ENCODE data around the gene SLC22A3.
"Not testable (repeated sequence)": the region's sequence is repeated elsewhere in the genome, so short reads cannot be mapped to it uniquely, and the experiment has no call there.

The SLC22A3 gene

DNA sequence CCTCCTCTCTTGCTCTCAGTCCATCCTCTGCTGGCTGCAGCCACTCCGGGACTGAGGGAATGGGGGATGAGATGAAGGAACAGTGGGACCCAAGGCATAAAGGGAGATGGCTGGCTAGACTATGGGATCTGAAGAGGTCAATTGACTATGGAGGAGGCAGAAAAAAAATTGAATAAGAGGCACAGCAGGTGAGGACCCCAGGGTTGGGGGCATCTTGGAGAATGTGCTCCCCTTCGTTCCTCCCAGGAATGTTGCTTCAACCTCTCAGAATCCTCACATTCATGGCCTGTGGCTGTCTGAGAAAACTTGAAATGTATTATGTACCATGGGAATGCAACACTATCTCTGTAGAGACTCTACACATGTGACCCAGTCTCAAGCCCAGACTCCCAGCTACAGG, 121.0 kb downstream of the SLC22A3 start:
- no peak overlapping the region for H3K27ac ChIP-seq
- no peak for DNase-seq (ENCODE audit: low spot score)
- ChIA-PET POLR2A (ENCODE audit: low non-redundant PET) (no interaction called here), CTCF (no interaction called here)
- TF ChIP-seq, protein P1, sequence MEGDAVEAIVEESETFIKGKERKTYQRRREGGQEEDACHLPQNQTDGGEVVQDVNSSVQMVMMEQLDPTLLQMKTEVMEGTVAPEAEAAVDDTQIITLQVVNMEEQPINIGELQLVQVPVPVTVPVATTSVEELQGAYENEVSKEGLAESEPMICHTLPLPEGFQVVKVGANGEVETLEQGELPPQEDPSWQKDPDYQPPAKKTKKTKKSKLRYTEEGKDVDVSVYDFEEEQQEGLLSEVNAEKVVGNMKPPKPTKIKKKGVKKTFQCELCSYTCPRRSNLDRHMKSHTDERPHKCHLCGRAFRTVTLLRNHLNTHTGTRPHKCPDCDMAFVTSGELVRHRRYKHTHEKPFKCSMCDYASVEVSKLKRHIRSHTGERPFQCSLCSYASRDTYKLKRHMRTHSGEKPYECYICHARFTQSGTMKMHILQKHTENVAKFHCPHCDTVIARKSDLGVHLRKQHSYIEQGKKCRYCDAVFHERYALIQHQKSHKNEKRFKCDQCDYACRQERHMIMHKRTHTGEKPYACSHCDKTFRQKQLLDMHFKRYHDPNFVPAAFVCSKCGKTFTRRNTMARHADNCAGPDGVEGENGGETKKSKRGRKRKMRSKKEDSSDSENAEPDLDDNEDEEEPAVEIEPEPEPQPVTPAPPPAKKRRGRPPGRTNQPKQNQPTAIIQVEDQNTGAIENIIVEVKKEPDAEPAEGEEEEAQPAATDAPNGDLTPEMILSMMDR (conservative IDR thresholded peaks at IDR 0.05; ENCODE audit: low read depth): no peak

DNA sequence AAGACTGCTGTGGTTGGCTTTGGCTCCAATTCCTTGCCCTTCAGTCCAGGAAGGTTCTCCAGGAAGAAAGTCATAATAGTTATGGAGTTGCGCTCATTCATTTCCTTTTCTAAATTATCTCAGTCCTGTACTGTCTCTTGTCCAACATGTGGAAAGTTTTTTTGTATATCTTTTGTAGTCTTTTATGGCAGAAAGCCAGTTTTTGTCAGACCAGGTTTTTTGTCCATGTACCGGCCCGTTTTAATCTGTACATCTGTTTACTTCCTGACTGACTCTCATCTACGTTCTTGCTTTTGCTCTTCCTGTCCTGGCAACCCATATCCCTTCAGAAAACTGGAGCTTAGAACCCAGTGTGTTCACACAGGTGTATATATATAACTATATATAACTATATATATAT, 127.9 kb downstream of the SLC22A3 start:
- CTCF ChIA-PET: interaction anchor here (0.6 kb wide), 1 partner anchor 44 kb away, joined by 3 read pairs; no protein-coding TSS in a partner anchor
- POLR2A ChIA-PET (ENCODE audit: low non-redundant PET); H3K27ac ChIP-seq: not testable (repeated sequence)

DNA sequence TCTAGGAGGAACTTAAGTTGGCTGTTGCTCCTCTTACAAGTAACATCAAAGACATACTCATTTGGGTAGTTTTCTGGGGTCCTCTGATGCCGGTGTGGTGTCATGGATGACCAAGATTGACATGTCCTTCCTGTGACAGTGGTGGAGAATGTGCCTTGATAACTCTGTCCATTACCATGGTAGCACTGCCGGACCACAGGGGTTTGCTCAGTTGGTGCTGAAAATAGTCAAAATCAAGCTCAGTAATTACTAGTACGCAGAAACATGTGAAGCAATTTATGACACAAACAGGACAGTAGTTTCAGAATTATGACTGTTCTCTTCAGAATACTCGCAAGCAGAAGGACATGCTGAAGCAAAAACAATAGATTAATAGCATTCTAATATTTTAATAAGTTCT, 128.9 kb downstream of the SLC22A3 start:
- CTCF ChIA-PET; DNase-seq (ENCODE audit: low spot score); POLR2A ChIA-PET (ENCODE audit: low non-redundant PET); H3K27ac ChIP-seq: not testable (repeated sequence)

More for the DNA sequence above, 127.9 kb downstream of the SLC22A3 start:
- DNase-seq (ENCODE audit: low spot score): not testable (repeated sequence)

DNA sequence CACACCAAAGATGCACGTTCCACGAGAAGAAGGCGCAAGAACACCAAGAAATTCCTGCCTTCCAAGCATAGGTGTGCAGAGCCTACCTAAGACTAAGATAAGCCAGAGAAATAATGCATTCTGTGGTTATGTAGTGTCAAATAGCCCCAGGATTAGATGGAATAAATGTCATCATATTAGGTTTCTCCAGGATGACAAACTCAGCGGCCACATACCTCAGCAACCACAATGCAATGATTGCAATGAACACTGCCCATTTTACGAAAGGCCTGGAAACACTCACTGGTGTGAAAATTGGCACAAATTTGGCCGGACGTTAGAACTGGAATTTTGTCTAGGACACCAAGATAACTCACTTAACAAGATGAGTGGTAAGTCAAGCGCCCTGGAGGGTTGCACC, 129.7 kb downstream of the SLC22A3 start:
- DNase-seq (ENCODE audit: low spot score): peak; percentile 4
- TF ChIP-seq, protein P1 (conservative IDR thresholded peaks at IDR 0.05; ENCODE audit: low read depth): no peak
- ChIA-PET CTCF (no interaction called here), POLR2A (ENCODE audit: low non-redundant PET) (no interaction called here)
- no peak overlapping the region for H3K27ac ChIP-seq

DNA sequence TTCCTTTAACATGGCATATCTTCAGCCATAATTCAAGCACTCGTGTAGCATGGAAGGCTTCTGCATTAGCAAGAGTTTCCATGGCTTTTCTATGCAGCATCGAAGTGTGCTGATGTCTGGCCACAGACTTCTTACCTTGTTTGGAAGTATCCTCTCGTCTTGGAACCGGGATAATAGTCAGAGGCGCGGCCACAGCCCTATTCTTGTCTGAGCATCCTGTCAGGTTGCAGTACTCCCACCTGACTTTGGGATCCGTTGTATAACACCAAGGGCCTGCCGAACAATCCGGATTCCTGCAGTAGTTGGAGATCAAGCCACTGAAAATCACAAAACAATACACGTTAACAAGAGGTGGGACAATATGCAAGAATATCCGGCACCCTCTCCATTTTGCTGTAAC, 138.9 kb downstream of the SLC22A3 start:
- TF ChIP-seq, protein P1 (conservative IDR thresholded peaks at IDR 0.05; ENCODE audit: low read depth): no peak
- POLR2A ChIA-PET (ENCODE audit: low non-redundant PET): no interaction called here
- H3K27ac ChIP-seq: no peak overlapping the region
- CTCF ChIA-PET: no interaction called here
- DNase-seq (ENCODE audit: low spot score): no peak

DNA sequence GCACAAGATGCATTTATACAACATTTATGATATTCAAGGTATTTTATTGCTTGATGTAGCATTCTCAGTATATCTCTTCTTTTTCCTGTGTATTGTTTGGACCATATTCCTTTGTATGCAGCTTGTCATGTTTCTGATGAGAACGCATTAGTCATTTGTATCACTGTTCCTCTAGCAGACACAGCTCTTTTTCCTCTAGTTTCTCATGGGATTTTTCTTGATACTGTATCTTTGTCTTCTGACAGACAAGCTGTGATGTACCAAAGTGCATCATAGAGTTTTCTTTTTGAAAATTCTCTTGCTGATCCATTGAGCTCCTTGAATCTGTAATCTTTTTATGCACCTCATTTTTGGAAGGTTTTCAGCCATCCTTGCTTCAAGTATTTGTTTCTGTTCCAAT, 140.9 kb downstream of the SLC22A3 start:
- DNase-seq (ENCODE audit: low spot score): no peak
- H3K27ac ChIP-seq: no peak overlapping the region
- ChIA-PET CTCF (no interaction called here), POLR2A (ENCODE audit: low non-redundant PET) (no interaction called here)
- TF ChIP-seq, protein P1 (conservative IDR thresholded peaks at IDR 0.05; ENCODE audit: low read depth): no peak

DNA sequence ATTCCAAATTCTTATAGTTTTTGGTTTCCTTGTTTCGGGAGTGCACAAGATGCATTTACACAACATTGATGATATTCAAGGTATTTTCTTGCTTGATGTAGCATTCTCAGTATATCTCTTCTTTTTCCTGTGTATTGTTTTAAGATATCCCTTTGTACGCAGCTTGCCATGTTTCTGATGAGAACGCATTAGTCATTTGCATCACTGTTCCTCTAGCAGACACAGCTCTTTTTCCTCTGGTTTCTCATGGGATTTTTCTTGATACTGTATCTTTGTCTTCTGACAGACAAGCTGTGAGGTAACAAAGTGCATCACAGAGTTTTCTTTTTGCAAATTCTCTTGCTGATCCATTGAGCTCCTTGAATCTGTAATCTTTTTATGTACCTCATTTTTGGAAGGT, 146.4 kb downstream of the SLC22A3 start:
- DNase-seq (ENCODE audit: low spot score): no peak
- POLR2A ChIA-PET (ENCODE audit: low non-redundant PET): no interaction called here

DNA sequence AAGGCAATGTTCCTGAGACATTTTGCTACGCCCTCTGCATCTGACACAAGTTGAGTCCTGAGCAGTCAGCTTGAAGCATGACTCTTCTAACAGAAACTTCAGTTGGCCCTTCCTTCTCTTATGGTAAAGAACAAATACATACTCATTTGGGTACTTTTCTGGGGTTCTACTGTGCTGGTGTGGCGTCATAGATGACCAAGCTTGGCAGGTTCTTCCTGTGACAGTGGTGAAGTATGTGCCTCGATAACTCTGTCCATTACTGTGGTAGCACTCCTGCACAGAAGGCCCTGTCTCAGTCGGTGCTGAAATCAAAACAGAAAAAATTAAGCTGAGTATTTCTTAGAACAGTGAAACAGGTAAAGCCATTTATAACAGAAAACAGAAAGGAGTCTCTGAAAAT, 152.5 kb downstream of the SLC22A3 start:
- DNase-seq (ENCODE audit: low spot score): no peak
- TF ChIP-seq, protein P1 (conservative IDR thresholded peaks at IDR 0.05; ENCODE audit: low read depth): no peak
- H3K27ac ChIP-seq: no peak overlapping the region
- POLR2A ChIA-PET (ENCODE audit: low non-redundant PET): no interaction called here
- CTCF ChIA-PET: no interaction called here

More for the DNA sequence above, 146.4 kb downstream of the SLC22A3 start:
- TF ChIP-seq, protein P1 (conservative IDR thresholded peaks at IDR 0.05; ENCODE audit: low read depth): no peak
- CTCF ChIA-PET: no interaction called here
- H3K27ac ChIP-seq: no peak overlapping the region

All from RWPE1 (cell line).